ENCODE results near the gene PHKG1.
"Not testable (repeated sequence)": the region's sequence is repeated elsewhere in the genome, so short reads cannot be mapped to it uniquely, and the experiment has no call there.

Gene PHKG1

GRCh38 chr7:56083150-56083785 is 9.5 kb downstream of the PHKG1 start:
- in situ Hi-C loops (cut with MboI; ENCODE audit: low sequenced_read_pairs) = no loop called here

- in situ Hi-C loops (cut with MboI; ENCODE audit: low sequenced_read_pairs) = no loop called here
Measured at GRCh38 chr7:56081626-56082340, 11.0 kb downstream of the PHKG1 start.

GRCh38 chr7:56080726-56081435 is 11.9 kb downstream of the PHKG1 start:
- in situ Hi-C loops (cut with MboI; ENCODE audit: low sequenced_read_pairs) = not testable (repeated sequence)

- in situ Hi-C loops (cut with MboI; ENCODE audit: low sequenced_read_pairs) = loop anchor here (10.0 kb wide), 1 partner anchor 75 kb away; no protein-coding TSS in a partner anchor
Measured at GRCh38 chr7:56079450-56080185, 13.1 kb downstream of the PHKG1 start.

- in situ Hi-C loops (cut with MboI; ENCODE audit: low sequenced_read_pairs) = loop anchor here (10.0 kb wide), 1 partner anchor 73 kb away; no protein-coding TSS in a partner anchor
Measured at GRCh38 chr7:56078196-56078595, 14.6 kb downstream of the PHKG1 start.

GRCh38 chr7:56077681-56078080 is 15.1 kb downstream of the PHKG1 start:
- in situ Hi-C loops (cut with MboI; ENCODE audit: low sequenced_read_pairs) = loop anchor here (10.0 kb wide), 1 partner anchor 73 kb away; no protein-coding TSS in a partner anchor

GRCh38 chr7:56074371-56074791 is 18.4 kb downstream of the PHKG1 start:
- in situ Hi-C loops (cut with MboI; ENCODE audit: low sequenced_read_pairs) = loop anchor here (10.0 kb wide), 1 partner anchor 70 kb away; no protein-coding TSS in a partner anchor

GRCh38 chr7:56066376-56066775 is 26.4 kb downstream of the PHKG1 start:
- in situ Hi-C loops (cut with MboI; ENCODE audit: low sequenced_read_pairs) = not testable (repeated sequence)

- in situ Hi-C loops (cut with MboI; ENCODE audit: low sequenced_read_pairs) = no loop called here
Measured at GRCh38 chr7:56063882-56064625, 28.7 kb downstream of the PHKG1 start, which contains the start of gene SUMF2. Gene SUMF2 (plus strand): TSS chr7:56064286. CDS start chr7:56064312, 26 bp downstream.

GRCh38 chr7:56063500-56063881 is 29.3 kb downstream of the PHKG1 start:
- in situ Hi-C loops (cut with MboI; ENCODE audit: low sequenced_read_pairs) = no loop called here

GRCh38 chr7:56062382-56062781 is 30.4 kb downstream of the PHKG1 start:
- in situ Hi-C loops (cut with MboI; ENCODE audit: low sequenced_read_pairs) = no loop called here

GRCh38 chr7:56053993-56054392 is 38.8 kb downstream of the PHKG1 start:
- in situ Hi-C loops (cut with MboI; ENCODE audit: low sequenced_read_pairs) = no loop called here

- in situ Hi-C loops (cut with MboI; ENCODE audit: low sequenced_read_pairs) = no loop called here
Measured at GRCh38 chr7:56053379-56053778, 39.4 kb downstream of the PHKG1 start.

- in situ Hi-C loops (cut with MboI; ENCODE audit: low sequenced_read_pairs) = no loop called here
Measured at GRCh38 chr7:56051339-56052191, 41.2 kb downstream of the PHKG1 start, which contains the start of the genes CCT6A and PSPH. Gene CCT6A (plus strand): TSS chr7:56051765. CDS start chr7:56051849, 84 bp downstream. Gene PSPH (minus strand): TSS chr7:56051444. CDS start chr7:56021212, 30,232 bp downstream.

GRCh38 chr7:56051053-56051338 is 41.8 kb downstream of the PHKG1 start:
- in situ Hi-C loops (cut with MboI; ENCODE audit: low sequenced_read_pairs) = no loop called here

GRCh38 chr7:56048763-56049162 is 44.0 kb downstream of the PHKG1 start:
- in situ Hi-C loops (cut with MboI; ENCODE audit: low sequenced_read_pairs) = not testable (repeated sequence)

- in situ Hi-C loops (cut with MboI; ENCODE audit: low sequenced_read_pairs) = no loop called here
Measured at GRCh38 chr7:56048245-56048644, 44.5 kb downstream of the PHKG1 start.

- in situ Hi-C loops (cut with MboI; ENCODE audit: low sequenced_read_pairs) = not testable (repeated sequence)
Measured at GRCh38 chr7:56047446-56048116, 45.2 kb downstream of the PHKG1 start.

All from HL-60/S4 treated with phorbol 12-myristate 13-acetate at 8.2 ng/mL for 4 days and 3 days (cell line).